CD4-positive, alpha-beta T cell treated with Interleukin-12 subunit alpha and Interleukin-12 subunit beta, for 1 hour (primary cell): ENCODE results near the gene PDHA2.
"Not testable (repeated sequence)": the region's sequence is repeated elsewhere in the genome, so short reads cannot be mapped to it uniquely, and the experiment has no call there.

Experiments used
- DNase-seq: peaks from one replicate; pipeline ENCODE4 v3.0.0-alpha.2; 2020

PDHA2 gene

GRCh38 chr4:95839891-95840290 lies at the start of gene PDHA2:
Gene PDHA2, plus strand, starts transcription at chr4:95840093. Its CDS starts 58 bp downstream, at chr4:95840151.
- DNase-seq = no peak

- DNase-seq = no peak
Observed at GRCh38 chr4:95798003-95798402, 41.9 kb upstream of the PDHA2 start.

- DNase-seq = no peak
Observed at GRCh38 chr4:95798727-95799126, 41.2 kb upstream of the PDHA2 start.

GRCh38 chr4:95821867-95822266 lies 18.0 kb upstream of the PDHA2 start:
- no peak for DNase-seq

- DNase-seq = no peak
Observed at GRCh38 chr4:95825546-95825945, 14.3 kb upstream of the PDHA2 start.

- no peak for DNase-seq
Observed at GRCh38 chr4:95830651-95831050, 9.2 kb upstream of the PDHA2 start.

- DNase-seq = no peak
Observed at GRCh38 chr4:95831166-95831565, 8.7 kb upstream of the PDHA2 start.

GRCh38 chr4:95833711-95834194 lies 6.1 kb upstream of the PDHA2 start:
- DNase-seq = no peak

- DNase-seq = no peak
Observed at GRCh38 chr4:95835672-95836071, 4.2 kb upstream of the PDHA2 start.

GRCh38 chr4:95838192-95838591 lies 1.7 kb upstream of the PDHA2 start:
- no peak for DNase-seq

- DNase-seq = no peak
Observed at GRCh38 chr4:95847908-95848460, 8.1 kb downstream of the PDHA2 start.

GRCh38 chr4:95850161-95850560 lies 10.3 kb downstream of the PDHA2 start:
- no peak for DNase-seq

GRCh38 chr4:95857761-95858160 lies 17.9 kb downstream of the PDHA2 start:
- DNase-seq = no peak

GRCh38 chr4:95867919-95868318 lies 28.0 kb downstream of the PDHA2 start:
- DNase-seq = no peak

GRCh38 chr4:95869414-95869813 lies 29.5 kb downstream of the PDHA2 start:
- not testable (repeated sequence) for DNase-seq

GRCh38 chr4:95869961-95870500 lies 30.1 kb downstream of the PDHA2 start:
- DNase-seq = no peak

- no peak for DNase-seq
Observed at GRCh38 chr4:95877636-95878035, 37.7 kb downstream of the PDHA2 start.

- no peak for DNase-seq
Observed at GRCh38 chr4:95887551-95887950, 47.7 kb downstream of the PDHA2 start.

GRCh38 chr4:95889662-95890061 lies 49.8 kb downstream of the PDHA2 start:
- DNase-seq = no peak
